ENCODE measurements around the gene DACH1.

Gene DACH1

GRCh38 chr13:71624653-71625600 lies 242.1 kb downstream of the DACH1 start:
- no peak for DNase-seq (ENCODE audit: low spot score)

GRCh38 chr13:71621174-71622124 lies 245.6 kb downstream of the DACH1 start:
- no peak for DNase-seq (ENCODE audit: low spot score)

- DNase-seq (ENCODE audit: low spot score) = no peak
Observed at GRCh38 chr13:71619096-71619495, 247.9 kb downstream of the DACH1 start.

- DNase-seq (ENCODE audit: low spot score) = no peak
Observed at GRCh38 chr13:71618159-71618558, 248.8 kb downstream of the DACH1 start.

- DNase-seq (ENCODE audit: low spot score) = no peak
Observed at GRCh38 chr13:71617265-71617664, 249.7 kb downstream of the DACH1 start.

GRCh38 chr13:71613066-71613745 lies 253.8 kb downstream of the DACH1 start:
- no peak for DNase-seq (ENCODE audit: low spot score)

GRCh38 chr13:71611292-71611691 lies 255.7 kb downstream of the DACH1 start:
- no peak for DNase-seq (ENCODE audit: low spot score)

- no peak for DNase-seq (ENCODE audit: low spot score)
Observed at GRCh38 chr13:71610876-71611275, 256.1 kb downstream of the DACH1 start.

- no peak for DNase-seq (ENCODE audit: low spot score)
Observed at GRCh38 chr13:71609271-71609670, 257.7 kb downstream of the DACH1 start.

GRCh38 chr13:71607575-71607974 lies 259.4 kb downstream of the DACH1 start:
- DNase-seq (ENCODE audit: low spot score) = no peak

GRCh38 chr13:71606818-71607217 lies 260.2 kb downstream of the DACH1 start:
- no peak for DNase-seq (ENCODE audit: low spot score)

GRCh38 chr13:71605744-71606143 lies 261.3 kb downstream of the DACH1 start:
- DNase-seq (ENCODE audit: low spot score) = no peak

GRCh38 chr13:71603255-71603654 lies 263.7 kb downstream of the DACH1 start:
- no peak for DNase-seq (ENCODE audit: low spot score)

- DNase-seq (ENCODE audit: low spot score) = no peak
Observed at GRCh38 chr13:71602344-71602743, 264.7 kb downstream of the DACH1 start.

GRCh38 chr13:71597150-71597549 lies 269.9 kb downstream of the DACH1 start:
- no peak for DNase-seq (ENCODE audit: low spot score)

GRCh38 chr13:71596116-71596515 lies 270.9 kb downstream of the DACH1 start:
- no peak for DNase-seq (ENCODE audit: low spot score)

- DNase-seq (ENCODE audit: low spot score) = no peak
Observed at GRCh38 chr13:71593566-71593965, 273.4 kb downstream of the DACH1 start.

- no peak for DNase-seq (ENCODE audit: low spot score)
Observed at GRCh38 chr13:71591374-71591773, 275.6 kb downstream of the DACH1 start.

GRCh38 chr13:71590654-71591148 lies 276.3 kb downstream of the DACH1 start:
- no peak for DNase-seq (ENCODE audit: low spot score)

GRCh38 chr13:71589032-71589431 lies 278.0 kb downstream of the DACH1 start:
- DNase-seq (ENCODE audit: low spot score) = no peak

GRCh38 chr13:71587817-71588216 lies 279.2 kb downstream of the DACH1 start:
- DNase-seq (ENCODE audit: low spot score) = no peak

- DNase-seq (ENCODE audit: low spot score) = no peak
Observed at GRCh38 chr13:71587193-71587592, 279.8 kb downstream of the DACH1 start.
